ENCODE data around the gene SSRP1.

- TF ChIP-seq CTCF (conservative IDR thresholded peaks at IDR 0.05; ENCODE audit: low read depth, low read length) (no peak), EZH2 (IDR thresholded peaks at IDR 0.05; ENCODE audit: borderline replicate concordance, low read depth, low read length, poor library complexity, severe bottlenecking) (no peak)
Measured at GRCh38 chr11:57310630-57311086, 25.0 kb downstream of the SSRP1 start.

Data from A673 (cell line).